Heart right ventricle (tissue), 16 donors: ENCODE results near the gene C1orf115. TPM values are rescaled to one million over a fixed set of nuclear protein-coding genes. Genes with fewer than 3 reads are reported as not detected.

Experiments used
- ATAC-seq, 8 donors: fragments of 200-7000 bp; cut with Tn5 transposase; one replicate each; pipeline ENCODE4 v1.9.1; 2020; ENCODE audit warnings: mild to moderate bottlenecking in 8 of 8, moderate library complexity in 8 of 8, moderate number of reproducible peaks in 1 of 8
- DNase-seq, 2 donors: peaks; one replicate each; pipeline ENCODE4 v3.0.0-alpha.2; 2020
- H3K27ac ChIP-seq, 10 donors: fragments of 200-600 bp; sonication (generic) in 2 of 10; one replicate each; pipeline versions ENCODE4 v1.5.0 to v1.8.0; 2020 to 2022; ENCODE audit warnings: mild to moderate bottlenecking in 3 of 10
- H3K27me3 ChIP-seq, 7 donors: fragments of 200-600 bp; one replicate each; pipeline ENCODE4 v1.8.0; 2021 to 2022; ENCODE audit warnings: mild to moderate bottlenecking in 2 of 7
- H3K36me3 ChIP-seq, 9 donors: fragments of 200-600 bp; sonication (generic) in 1 of 9; one replicate each; pipeline versions ENCODE4 v1.5.0 to v1.8.0; 2020 to 2022; ENCODE audit warnings: mild to moderate bottlenecking in 2 of 9
- H3K4me1 ChIP-seq, 9 donors: fragments of 200-600 bp; sonication (generic) in 1 of 9; one replicate each; pipeline versions ENCODE4 v1.5.0 to v1.8.0; 2020 to 2022; ENCODE audit warnings: mild to moderate bottlenecking in 4 of 9
- H3K4me3 ChIP-seq, 10 donors: fragments of 200-600 bp; sonication (generic) in 2 of 10; one replicate each; pipeline versions ENCODE4 v1.5.0 to v1.8.0; 2020 to 2022; ENCODE audit warnings: mild to moderate bottlenecking in 7 of 10, moderate library complexity in 2 of 10
- H3K9me3 ChIP-seq, 11 donors: fragments of 200-600 bp in 10 of 11; sonication (generic) in 2 of 11; one replicate each; pipeline versions ENCODE4 v1.5.0 to v1.8.0; 2013 to 2022; ENCODE audit warnings: mild to moderate bottlenecking in 2 of 11, control low read depth in 1 of 11, moderate library complexity in 1 of 11
- WGBS, 2 donors: extraction: QIAGEN DNeasy Blood & Tissue Kit; methylation state at CpG; one replicate each; pipeline ENCODE4 v1.1.7; 2013; ENCODE audit warnings: inconsistent platforms in 1 of 2; 5-methylcytosine and 5-hydroxymethylcytosine counted together
- intact Hi-C, 10 donors: fragments of 100-400 bp; cut with DNase I; formaldehyde crosslinking; loops; one replicate each; pipeline versions ENCODE4 v1.11.1 to v1.14.2; 2022
- polyA plus RNA-seq, 2 donors: library from polyadenylated mRNA; stranded (reverse); fragments of 200-250 nt; gene quantifications; one replicate each; pipeline ENCODE4 v1.2.3, GENCODE V29; 2013
- total RNA-seq, 10 donors: library from RNA; stranded (reverse); fragmentation: NEBNext Ultra II Directional in 3 of 10; extraction: Animal tissue kit (Norgen Biotek cat#: 25700) in 3 of 10; gene quantifications; one replicate each; pipeline versions ENCODE4 v1.2.1 to v1.2.4, GENCODE V29; 2021 to 2023
- TF ChIP-seq, protein P1 (sequence below), 9 donors: fragments of 200-600 bp; sonication (generic) in 2 of 9; IDR thresholded peaks; one replicate each; pipeline versions ENCODE4 v1.5.0 to v1.8.0; 2021 to 2022; ENCODE audit warnings: antibody characterized with exemption in 9 of 9, mild to moderate bottlenecking in 5 of 9, moderate library complexity in 1 of 9
- donor health status: Arrhythmogenic right ventricular cardiomyopathy.
- donor health status: ischemic (EF 13 %, LVEDD 7.1; RV severe dilation, severe dysfunction).
- donor health status: healthy with polysubstance abuse.
- donor health status: DM: no; HTN: yes; CAD: no.
- donor health status: DM: no; HTN: no; CAD: no.
- donor health status: ischemic (EF 25% LVEDD 6.9; RV normal size, moderate dysfunction).
- donor health status: ischemic (EF 25% LVEDD 5.7; RV mildly dilated, moderate dysfunction).
- donor health status: healthy.
- donor health status: DM: yes; HTN: yes; CAD: no.
- donor health status: Ischemic cardiomyopathy.
- donor health status: ischemic (EF 35%, LVEDD 5.7; RV mildly dilated, moderate dysfunction).
- donor health status: nonischemic (EF 11% LVEDD 7.7; RV severe dilation, severe dysfunction).
- donor health status: DM: yes; HTN: yes; CAD: no.
- donor health status: PGD.
- donor health status: ischemic (EF 29% LVEDD 5.4; RV normal size, mild dysfunction).
- donor health status: nonischemic (EF 23%, LVEDD 6.1; RV moderate dilation, normal function).

C1orf115 gene
- total and polyA plus RNA-seq, 12 donors: 6.2 to 24.8 (median 13.2) TPM

DNA sequence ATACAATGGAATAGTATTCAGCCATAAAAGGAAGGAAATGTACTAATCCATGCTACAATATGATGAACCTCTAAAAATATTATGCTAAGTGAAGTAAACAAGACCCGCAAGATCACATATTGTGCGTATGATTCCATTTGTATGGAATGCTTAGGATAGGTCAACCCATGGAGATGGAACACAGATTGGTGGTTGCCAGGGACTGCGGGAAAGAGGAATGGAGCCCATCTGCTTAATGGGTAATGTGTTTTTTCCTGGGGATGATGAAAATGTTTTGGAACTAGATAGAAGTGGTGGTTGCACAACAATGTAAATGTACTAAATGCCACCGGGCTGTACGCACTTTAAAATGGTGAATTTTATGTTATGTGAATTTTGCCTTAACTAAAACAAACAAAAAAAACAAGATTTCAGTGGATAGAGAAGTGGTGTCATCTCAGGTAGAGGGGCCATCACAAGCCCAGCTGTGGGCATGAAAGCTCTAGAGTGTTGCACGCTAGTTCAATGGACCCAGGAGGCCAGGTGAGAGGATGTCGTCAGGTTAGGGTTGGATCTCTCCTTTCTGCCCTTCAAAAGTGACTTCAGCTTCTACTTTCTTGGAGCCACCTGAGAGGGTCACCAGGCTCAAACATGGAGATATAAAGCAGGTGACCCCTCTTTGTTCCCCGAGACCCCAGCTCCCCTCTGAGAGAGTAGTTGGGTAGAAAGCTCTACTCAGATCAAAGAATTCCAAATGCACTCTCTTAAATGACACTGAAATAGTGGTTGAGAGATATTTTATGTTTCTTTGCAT is 2.5 kb downstream of the C1orf115 start:
- H3K9me3 ChIP-seq: no peaks in the 10 kb centered on the region
- DNase-seq: no peak
- TF ChIP-seq, protein P1, sequence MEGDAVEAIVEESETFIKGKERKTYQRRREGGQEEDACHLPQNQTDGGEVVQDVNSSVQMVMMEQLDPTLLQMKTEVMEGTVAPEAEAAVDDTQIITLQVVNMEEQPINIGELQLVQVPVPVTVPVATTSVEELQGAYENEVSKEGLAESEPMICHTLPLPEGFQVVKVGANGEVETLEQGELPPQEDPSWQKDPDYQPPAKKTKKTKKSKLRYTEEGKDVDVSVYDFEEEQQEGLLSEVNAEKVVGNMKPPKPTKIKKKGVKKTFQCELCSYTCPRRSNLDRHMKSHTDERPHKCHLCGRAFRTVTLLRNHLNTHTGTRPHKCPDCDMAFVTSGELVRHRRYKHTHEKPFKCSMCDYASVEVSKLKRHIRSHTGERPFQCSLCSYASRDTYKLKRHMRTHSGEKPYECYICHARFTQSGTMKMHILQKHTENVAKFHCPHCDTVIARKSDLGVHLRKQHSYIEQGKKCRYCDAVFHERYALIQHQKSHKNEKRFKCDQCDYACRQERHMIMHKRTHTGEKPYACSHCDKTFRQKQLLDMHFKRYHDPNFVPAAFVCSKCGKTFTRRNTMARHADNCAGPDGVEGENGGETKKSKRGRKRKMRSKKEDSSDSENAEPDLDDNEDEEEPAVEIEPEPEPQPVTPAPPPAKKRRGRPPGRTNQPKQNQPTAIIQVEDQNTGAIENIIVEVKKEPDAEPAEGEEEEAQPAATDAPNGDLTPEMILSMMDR (IDR thresholded peaks at IDR 0.05): no peak
- no peak overlapping the region for H3K4me3 ChIP-seq
- peaks cover 0 to 25% (median 14%) of the 10 kb centered on the region in 9 donors for H3K4me1 ChIP-seq
- intact Hi-C loops: loop anchor here in 3 of 10 donors (5.0 kb wide), 3 partner anchors 40 to 85 kb away; no protein-coding TSS in a partner anchor
- ATAC-seq: no peak
- 93 to 97% methylated on average over 8 of the region's 8 CpGs for WGBS, 2 donors
- peaks cover 0 to 27% (median 0%) of the 10 kb centered on the region in 7 donors for H3K27me3 ChIP-seq
- no peak overlapping the region for H3K27ac ChIP-seq
- peaks cover 0 to 13% (median 0%) of the 10 kb centered on the region in 9 donors for H3K36me3 ChIP-seq

DNA sequence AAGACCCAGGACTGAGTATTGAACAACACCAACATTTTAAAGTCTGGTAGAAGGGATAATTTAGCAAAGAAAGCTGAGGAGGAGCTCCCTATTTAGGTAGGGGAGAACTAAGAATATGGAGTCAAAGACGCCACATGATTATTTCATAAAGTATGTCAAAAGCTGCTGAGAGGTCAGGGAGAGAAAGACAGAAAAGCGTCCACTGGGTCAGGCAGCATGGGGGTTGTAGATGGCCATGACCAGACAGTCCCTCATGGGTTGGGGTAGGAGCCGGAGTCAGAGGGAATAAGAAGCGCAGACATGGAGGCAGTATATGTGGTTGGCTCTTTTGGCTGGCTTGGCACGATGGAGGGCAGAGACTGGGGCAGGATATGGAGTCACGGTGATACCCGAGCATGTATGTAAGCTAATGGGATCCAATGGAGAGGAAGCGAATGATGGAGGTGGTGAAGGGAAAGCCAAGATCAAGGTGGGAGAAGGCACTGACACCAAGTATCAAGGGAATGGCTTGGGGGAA is 4.8 kb downstream of the C1orf115 start:
- no peak overlapping the region for H3K4me3 ChIP-seq
- 98% methylated on average over 8 of the region's 8 CpGs for WGBS, 2 donors
- intact Hi-C loops: loop anchor here in 3 of 10 donors (5.0 kb wide), 3 partner anchors 37 to 82 kb away; no protein-coding TSS in a partner anchor

DNA sequence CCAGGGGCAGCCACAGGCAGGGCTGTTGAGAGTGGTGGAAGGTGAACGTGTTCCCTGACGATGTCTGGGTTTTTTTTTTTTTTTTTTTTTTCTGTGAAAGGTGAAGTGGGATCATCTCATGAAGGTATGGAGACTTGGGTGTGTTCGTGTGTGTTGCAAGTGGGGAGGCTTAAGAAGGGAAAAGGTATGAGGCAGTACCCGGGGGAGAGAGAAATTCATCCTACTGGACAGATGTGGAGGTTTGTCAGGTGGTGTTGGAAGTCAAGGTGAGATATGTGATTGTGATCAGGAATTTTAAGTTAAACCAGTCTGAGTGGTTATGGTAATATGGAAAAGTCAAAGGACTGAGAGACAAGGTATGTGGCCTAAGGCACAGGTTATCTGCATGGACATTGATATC is 5.3 kb downstream of the C1orf115 start:
- Histone ChIP-seq H3K4me1 (peaks cover 0 to 26% (median 11%) of the 10 kb centered on the region in 9 donors), H3K27ac (no peak overlapping the region), H3K9me3 (no peaks in the 10 kb centered on the region), H3K36me3 (peaks cover 0 to 22% (median 0%) of the 10 kb centered on the region in 9 donors), H3K27me3 (peaks cover 0 to 15% (median 0%) of the 10 kb centered on the region in 7 donors), H3K4me3 (no peak overlapping the region)
- TF ChIP-seq, protein P1 (IDR thresholded peaks at IDR 0.05): no peak
- DNase-seq (no peak), ATAC-seq (no peak)
- intact Hi-C loops: no loop called here
- 96 to 98% methylated on average over 4 of the region's 4 CpGs for WGBS, 2 donors

More for the DNA sequence above, 4.8 kb downstream of the C1orf115 start:
- Histone ChIP-seq H3K27me3 (peaks cover 0 to 20% (median 0%) of the 10 kb centered on the region in 7 donors), H3K4me1 (peaks cover 0 to 22% (median 10%) of the 10 kb centered on the region in 9 donors), H3K27ac (no peak overlapping the region), H3K9me3 (no peaks in the 10 kb centered on the region), H3K36me3 (peaks cover 0 to 22% (median 0%) of the 10 kb centered on the region in 9 donors)
- DNase-seq (no peak), ATAC-seq (no peak)
- TF ChIP-seq, protein P1 (IDR thresholded peaks at IDR 0.05): no peak

DNA sequence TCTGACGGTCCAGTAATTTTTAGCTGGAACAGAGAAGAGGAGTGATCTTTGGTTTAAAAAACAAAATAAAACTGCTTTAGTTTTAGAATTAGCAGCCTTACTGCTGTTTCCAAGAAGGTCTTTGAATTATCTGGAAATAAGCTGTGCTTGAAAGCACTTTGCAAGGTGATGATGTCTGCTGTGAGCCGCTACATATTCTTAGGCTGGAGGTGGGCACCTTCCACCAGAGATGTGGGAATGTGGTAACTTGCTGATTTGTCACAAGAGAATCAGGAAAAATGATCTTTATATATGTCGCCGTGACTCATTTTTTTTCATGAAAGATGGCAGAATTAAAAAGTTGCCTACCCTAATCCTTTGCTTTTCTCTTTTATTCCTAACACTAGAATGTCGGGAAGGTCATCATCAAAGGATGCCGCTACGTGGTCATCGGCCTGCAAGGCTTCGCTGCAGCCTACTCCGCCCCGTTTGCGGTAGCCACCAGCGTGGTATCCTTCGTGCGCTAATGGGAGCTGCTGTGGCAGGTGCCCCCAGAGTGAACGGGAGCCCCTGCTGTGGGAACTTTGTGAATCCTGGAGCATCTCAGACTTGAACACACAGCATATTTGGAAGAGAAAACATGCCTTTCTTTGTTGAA is 6.2 kb downstream of the C1orf115 start:
- H3K4me3 ChIP-seq: no peak overlapping the region
- ATAC-seq (no peak), DNase-seq (no peak)
- TF ChIP-seq, protein P1 (IDR thresholded peaks at IDR 0.05): no peak
- intact Hi-C loops: no loop called here
- H3K4me1 ChIP-seq: peaks cover 0 to 28% (median 8%) of the 10 kb centered on the region in 9 donors
- no peak overlapping the region for H3K27ac ChIP-seq
- peaks cover 0 to 6% (median 0%) of the 10 kb centered on the region in 7 donors for H3K27me3 ChIP-seq
- H3K36me3 ChIP-seq: peaks cover 0 to 22% (median 0%) of the 10 kb centered on the region in 9 donors
- 96% methylated on average over 16 of the region's 16 CpGs for WGBS, 2 donors
- H3K9me3 ChIP-seq: no peaks in the 10 kb centered on the region
